B cell (primary cell): ENCODE data around the gene PLGRKT. TPM values are rescaled to one million over a fixed set of nuclear protein-coding genes. Genes with fewer than 3 reads are reported as not detected.
A peak's percentile ranks its signal among the peaks of the same experiment; 100 is the strongest.
"Not testable (repeated sequence)": the region's sequence is repeated elsewhere in the genome, so short reads cannot be mapped to it uniquely, and the experiment has no call there.

ENCODE experiments used
- ATAC-seq: fragments of 200-7000 bp; cut with Tn5 transposase; one replicate; pipeline ENCODE4 v1.10.0; 2021; ENCODE audit warnings: low read depth, mild to moderate bottlenecking, moderate number of reproducible peaks, moderate library complexity
- CTCF ChIA-PET: fragments of 350-600 bp; sonication (Branson Sonifier 250); formaldehyde crosslinking; loops from one replicate; lab custom pipeline; 2021; ENCODE audit warnings: antibody characterized with exemption, inconsistent platforms; lab: Charles Lee
- POLR2A ChIA-PET: fragments of 350-600 bp; sonication (Branson Sonifier 250); formaldehyde crosslinking; loops from one replicate; lab custom pipeline; 2021; ENCODE audit warnings: antibody characterized with exemption; lab: Charles Lee
- DNase-seq: peaks from one replicate; pipeline ENCODE4 v3.0.0; 2013
- H2AFZ ChIP-seq: 2 replicates; pipeline ENCODE4 v1.6.1; 2012; ENCODE audit warnings: mild to moderate bottlenecking, low read depth, low read length; ENCODE audit not compliant: insufficient read depth, poor library complexity, severe bottlenecking
- H3K27ac ChIP-seq, 2 donors: 1 replicate in 1 of 2; 2 replicates in 1 of 2; pipeline ENCODE4 v1.5.1; 2012 to 2013; ENCODE audit warnings: low read length in 2 of 2, mild to moderate bottlenecking in 2 of 2, moderate library complexity in 1 of 2
- H3K27me3 ChIP-seq, 4 experiments: fragments of 200-600 bp in 1 of 4; sonication (generic) in 1 of 4; replicated peaks in 1 of 4; 1 replicate in 2 of 4; 2 replicates in 2 of 4; pipeline versions ENCODE4 v1.6.1 to v1.7.0; 2013 to 2016; ENCODE audit warnings: low read length in 3 of 4, mild to moderate bottlenecking in 2 of 4, mixed read lengths in 1 of 4, moderate library complexity in 1 of 4; ENCODE audit not compliant: insufficient read depth in 4 of 4, control insufficient read depth in 3 of 4; ENCODE audit errors: control extremely low read depth in 1 of 4
- H3K36me3 ChIP-seq, 2 experiments: replicated peaks in 1 of 2; 1 replicate in 1 of 2; 2 replicates in 1 of 2; pipeline versions ENCODE4 v1.6.1 to v1.7.1; 2013; ENCODE audit warnings: low read length in 1 of 2; ENCODE audit not compliant: insufficient read depth in 2 of 2, control insufficient read depth in 1 of 2; ENCODE audit errors: control extremely low read depth in 1 of 2, extremely low read depth in 1 of 2
- H3K4me1 ChIP-seq, 2 donors: fragments of 200-600 bp in 1 of 2; sonication (generic) in 1 of 2; 1 replicate in 1 of 2; 2 replicates in 1 of 2; pipeline versions ENCODE4 v1.5.1 to v1.6.1; 2013 to 2017; ENCODE audit warnings: low read length in 2 of 2; ENCODE audit not compliant: control insufficient read depth in 2 of 2, insufficient read depth in 2 of 2
- H3K4me2 ChIP-seq: replicated peaks from 2 replicates; pipeline ENCODE3; 2012; ENCODE audit warnings: mild to moderate bottlenecking, low read depth, low read length; ENCODE audit not compliant: poor library complexity, severe bottlenecking
- H3K4me3 ChIP-seq, 5 experiments: fragments of 200-600 bp in 1 of 5; sonication (generic) in 1 of 5; 1 replicate in 3 of 5; 2 replicates in 2 of 5; pipeline versions ENCODE4 v1.5.1 to v1.7.0; 2011 to 2016; ENCODE audit warnings: low read length in 4 of 5, mild to moderate bottlenecking in 4 of 5, low read depth in 2 of 5, control low read depth in 1 of 5, moderate library complexity in 1 of 5; ENCODE audit not compliant: insufficient read depth in 1 of 5; ENCODE audit errors: control extremely low read depth in 1 of 5, extremely low read depth in 1 of 5
- H3K79me2 ChIP-seq: fragments of 200-600 bp; sonication (generic); one replicate; pipeline ENCODE4 v1.6.0; 2016; ENCODE audit warnings: low read length; ENCODE audit not compliant: control insufficient read depth, insufficient read depth
- H3K9ac ChIP-seq: fragments of 200-600 bp; sonication (generic); 2 replicates; pipeline ENCODE4 v1.6.1; 2017; ENCODE audit warnings: mild to moderate bottlenecking, low read length, moderate library complexity
- H3K9me3 ChIP-seq, 3 donors: one replicate each; pipeline versions ENCODE4 v1.6.1 to v1.7.1; 2013; ENCODE audit warnings: low read length in 2 of 3; ENCODE audit not compliant: control insufficient read depth in 2 of 3, insufficient read depth in 1 of 3; ENCODE audit errors: control extremely low read depth in 1 of 3
- H4K20me1 ChIP-seq: 2 replicates; pipeline ENCODE4 v1.6.0; 2012; ENCODE audit warnings: mild to moderate bottlenecking, low read length; ENCODE audit not compliant: insufficient read depth, control insufficient read depth, poor library complexity, severe bottlenecking
- H3K27ac Mint-ChIP-seq: one replicate; pipeline ENCODE4 v1.8.0; 2021; ENCODE audit warnings: mixed read lengths
- H3K27me3 Mint-ChIP-seq: one replicate; pipeline ENCODE4 v1.8.0; 2021; ENCODE audit warnings: mixed read lengths
- H3K4me1 Mint-ChIP-seq: one replicate; pipeline ENCODE4 v1.8.0; 2021; ENCODE audit warnings: mixed read lengths
- H3K4me3 Mint-ChIP-seq: one replicate; pipeline ENCODE4 v1.8.0; 2021; ENCODE audit warnings: mixed read lengths
- H3K9me3 Mint-ChIP-seq: one replicate; pipeline ENCODE4 v1.8.0; 2022; ENCODE audit warnings: mixed read lengths; ENCODE audit not compliant: insufficient read depth
- CTCF ChIP-seq: fragments of 200-600 bp; IDR thresholded peaks from one replicate; pipeline ENCODE4 v1.8.0; 2022; ENCODE audit warnings: antibody characterized with exemption, mild to moderate bottlenecking
- EZH2 ChIP-seq: IDR thresholded peaks from 2 replicates; pipeline ENCODE4 v1.6.1; 2012; ENCODE audit warnings: borderline replicate concordance, low read depth, mild to moderate bottlenecking, moderate library complexity, low read length; ENCODE audit not compliant: insufficient read depth, poor library complexity, severe bottlenecking
- WGBS: methylation state at CpG from one replicate; pipeline ENCODE4 v1.1.5; 2013; ENCODE audit warnings: missing lambda C conversion rate; ENCODE audit not compliant: insufficient coverage; 5-methylcytosine and 5-hydroxymethylcytosine counted together
- intact Hi-C: fragments of 100-400 bp; cut with micrococcal nuclease; formaldehyde crosslinking; loops from one replicate; pipeline ENCODE4 v1.10.0; 2022
- polyA plus RNA-seq: library from polyadenylated mRNA; depleted of rRNA; stranded (reverse); fragments of >200 nt; gene quantifications from 2 replicates; pipeline ENCODE4 v1.2.3, GENCODE V29; 2012
- total RNA-seq, 2 donors: library from RNA; stranded (reverse); fragments of 120-200 nt in 1 of 2; gene quantifications; 1 replicate in 1 of 2; 2 replicates in 1 of 2; pipeline versions ENCODE4 v1.2.3 to v1.2.4, GENCODE V29; 2013 to 2022

PLGRKT gene
- total and polyA plus RNA-seq, 2 donors (not counting 1 experiment from before 2014, with no cell fraction given): 8.4 to 11.0 TPM

GRCh38 chr9:5336688-5337087 is 101.0 kb downstream of the PLGRKT start:
- no peaks in the 10 kb centered on the region for H3K27me3 Mint-ChIP-seq
- no peak overlapping the region for H3K4me3 ChIP-seq
- no peaks in the 10 kb centered on the region for H3K36me3 ChIP-seq
- H3K27ac ChIP-seq: no peak overlapping the region
- intact Hi-C loops: loop anchor here (10.0 kb wide), 1 partner anchor 108 kb away; no protein-coding TSS in a partner anchor
- no peak overlapping the region for H3K9ac ChIP-seq
- H3K9me3 Mint-ChIP-seq: no peaks in the 10 kb centered on the region
- ATAC-seq (no peak), DNase-seq (peak; percentile 16)
- peak overlapping the region; percentile 17 for H2AFZ ChIP-seq
- peaks cover 6% of the 10 kb centered on the region for H3K4me1 Mint-ChIP-seq
- no peaks in the 10 kb centered on the region for H3K9me3 ChIP-seq
- 0% methylated on average over 1 of the region's 4 CpGs for WGBS
- CTCF ChIA-PET: no interaction called here
- no peaks in the 10 kb centered on the region for H4K20me1 ChIP-seq
- no peak overlapping the region for H3K27ac Mint-ChIP-seq
- no peaks in the 10 kb centered on the region for H3K79me2 ChIP-seq
- H3K4me3 Mint-ChIP-seq: no peak overlapping the region
- POLR2A ChIA-PET: no interaction called here
- no peaks in the 10 kb centered on the region for H3K27me3 ChIP-seq
- H3K4me2 ChIP-seq: peak overlapping the region; percentile 20
- peaks cover 7 to 9% of the 10 kb centered on the region in 2 donors for H3K4me1 ChIP-seq
- no peak for TF ChIP-seq EZH2
- no peak for TF ChIP-seq CTCF

- H3K4me3 Mint-ChIP-seq, H3K27me3 Mint-ChIP-seq, H3K36me3 ChIP-seq, H3K27me3 ChIP-seq, ATAC-seq, H3K27ac ChIP-seq, H3K9me3 Mint-ChIP-seq, H3K4me2 ChIP-seq, H3K9me3 ChIP-seq, POLR2A ChIA-PET, H4K20me1 ChIP-seq, H3K79me2 ChIP-seq, H3K9ac ChIP-seq, DNase-seq, H3K27ac Mint-ChIP-seq, H2AFZ ChIP-seq, CTCF ChIA-PET, H3K4me1 ChIP-seq, H3K4me1 Mint-ChIP-seq, H3K4me3 ChIP-seq: not testable (repeated sequence)
- intact Hi-C loops: loop anchor here (10.0 kb wide), 1 partner anchor 114 kb away; no protein-coding TSS in a partner anchor
- no CpG with 5 or more reads among the region's 3 CpGs for WGBS
These were observed 106.4 kb downstream of the PLGRKT start for GRCh38 chr9:5331276-5331675.
